22Rv1 (cell line): ENCODE data around the gene SEC16A.

ENCODE experiments used
- CTCF ChIP-seq: fragments of 450-650 bp; IDR thresholded peaks from 2 replicates; pipeline ENCODE4 v1.5.1; 2017; ENCODE audit warnings: mild to moderate bottlenecking
- ZFX ChIP-seq: fragments of 450-650 bp; IDR thresholded peaks from 2 replicates; pipeline ENCODE4 v1.6.1; 2017; ENCODE audit warnings: antibody characterized with exemption, borderline replicate concordance

- TF ChIP-seq CTCF (no peak), ZFX (no peak)
These were observed 69.9 kb downstream of the SEC16A start for GRCh38 chr9:136412962-136413361.
